Keratinocyte (primary cell): ENCODE measurements around the gene FXYD5.

Experiments
- CTCF ChIP-seq, 3 experiments: IDR thresholded peaks in 1 of 3; conservative IDR thresholded peaks in 1 of 3; optimal IDR thresholded peaks in 1 of 3; 2 replicates in 2 of 3; 3 replicates in 1 of 3; pipeline versions ENCODE3 to v1.5.1; 2011; ENCODE audit warnings: low read length in 3 of 3, mild to moderate bottlenecking in 3 of 3, moderate library complexity in 2 of 3, control low read depth in 1 of 3, inconsistent platforms in 1 of 3; ENCODE audit not compliant: insufficient read depth in 2 of 3; ENCODE audit errors: extremely low read depth in 1 of 3
- EZH2 ChIP-seq: IDR thresholded peaks from one replicate; pipeline ENCODE4 v1.6.1; 2012; ENCODE audit warnings: inconsistent platforms, mild to moderate bottlenecking, low read length, moderate library complexity

DNA sequence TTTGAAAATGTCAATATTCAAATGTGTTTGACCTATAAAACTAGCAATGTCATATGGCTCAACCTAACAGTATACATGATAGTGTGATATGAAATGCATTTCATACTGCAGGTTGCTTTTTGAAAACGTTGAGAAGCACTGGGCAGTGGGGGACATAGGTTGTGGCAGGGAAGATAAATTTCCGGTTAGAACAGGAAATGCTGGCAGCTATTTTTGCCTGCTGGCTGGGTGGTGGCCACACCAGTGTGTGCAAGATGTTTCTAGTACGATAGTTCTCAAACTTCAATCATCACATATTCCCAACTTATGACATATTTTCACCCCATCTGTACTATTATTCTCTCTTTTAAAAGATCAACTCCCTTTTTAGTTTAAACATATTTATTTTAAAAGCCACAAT, 17.2 kb downstream of the FXYD5 start:
- no peak for TF ChIP-seq CTCF (optimal IDR thresholded peaks at IDR 0.05 in 1 of 3, IDR thresholded peaks at IDR 0.05 in 1 of 3, conservative IDR thresholded peaks at IDR 0.05 in 1 of 3; ENCODE audit: extremely low read depth in 1 of 3, insufficient read depth in 2 of 3, low read length in 3 of 3)
- TF ChIP-seq EZH2, result no peak
